ENCODE measurements around the gene DNAJC5G.
"Not testable (repeated sequence)": the region's sequence is repeated elsewhere in the genome, so short reads cannot be mapped to it uniquely, and the experiment has no call there.

- TF ChIP-seq, protein P1, sequence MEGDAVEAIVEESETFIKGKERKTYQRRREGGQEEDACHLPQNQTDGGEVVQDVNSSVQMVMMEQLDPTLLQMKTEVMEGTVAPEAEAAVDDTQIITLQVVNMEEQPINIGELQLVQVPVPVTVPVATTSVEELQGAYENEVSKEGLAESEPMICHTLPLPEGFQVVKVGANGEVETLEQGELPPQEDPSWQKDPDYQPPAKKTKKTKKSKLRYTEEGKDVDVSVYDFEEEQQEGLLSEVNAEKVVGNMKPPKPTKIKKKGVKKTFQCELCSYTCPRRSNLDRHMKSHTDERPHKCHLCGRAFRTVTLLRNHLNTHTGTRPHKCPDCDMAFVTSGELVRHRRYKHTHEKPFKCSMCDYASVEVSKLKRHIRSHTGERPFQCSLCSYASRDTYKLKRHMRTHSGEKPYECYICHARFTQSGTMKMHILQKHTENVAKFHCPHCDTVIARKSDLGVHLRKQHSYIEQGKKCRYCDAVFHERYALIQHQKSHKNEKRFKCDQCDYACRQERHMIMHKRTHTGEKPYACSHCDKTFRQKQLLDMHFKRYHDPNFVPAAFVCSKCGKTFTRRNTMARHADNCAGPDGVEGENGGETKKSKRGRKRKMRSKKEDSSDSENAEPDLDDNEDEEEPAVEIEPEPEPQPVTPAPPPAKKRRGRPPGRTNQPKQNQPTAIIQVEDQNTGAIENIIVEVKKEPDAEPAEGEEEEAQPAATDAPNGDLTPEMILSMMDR (IDR thresholded peaks at IDR 0.05; ENCODE audit: low read length) = not testable (repeated sequence)
- not testable (repeated sequence) for TF ChIP-seq EZH2 (optimal IDR thresholded peaks at IDR 0.05; ENCODE audit: low read depth, low read length); EZH2phosphoT487 (IDR thresholded peaks at IDR 0.05; ENCODE audit: low read length)
These were observed 6.9 kb upstream of the DNAJC5G start for GRCh38 chr2:27268296-27268695.
